ENCODE results near the gene CNOT6. TPM values are rescaled to one million over a fixed set of nuclear protein-coding genes. Genes with fewer than 3 reads are reported as not detected.

The CNOT6 gene
- total and polyA plus RNA-seq, 10 of the 15 experiments (the other 5 are each of a cell fraction or from before 2014, with no cell fraction given): 3.8 to 22.1 (median 12.1) TPM

GRCh38 chr5:180600554-180601041 is 106.4 kb downstream of the CNOT6 start:
- ChIA-PET CTCF (no interaction called here), RAD21 (ENCODE audit: unreplicated experiment) (no interaction called here), SMC1A (ENCODE audit: uncharacterized antibody, unreplicated experiment) (no interaction called here), POLR2A (no interaction called here)
- H3K36me3 ChIP-seq (ENCODE audit: control insufficient read depth in 2 of 2, insufficient read depth in 2 of 2, low read length in 1 of 2): no peaks in the 10 kb centered on the region
- in situ Hi-C loops (cut with MboI): no loop called here
- H3K4me3 ChIP-seq: no peak overlapping the region
- H3K4me1 ChIP-seq (ENCODE audit: control insufficient read depth, insufficient read depth, low read length): no peaks in the 10 kb centered on the region
- no TSS peak for BruUV-seq (replicated peaks)
- no peaks in the 10 kb centered on the region; the same call in 1 of the 2 replicates for H4K20me1 ChIP-seq (ENCODE audit: control insufficient read depth, insufficient read depth)
- ATAC-seq (no peak), FAIRE-seq (no peak), DNase-seq (ENCODE audit: low read depth, low spot score) (no peak)
- H3K9ac ChIP-seq (ENCODE audit: control insufficient read depth, insufficient read depth, low read length): no peak overlapping the region
- no peaks in the 10 kb centered on the region for H3K79me2 ChIP-seq (ENCODE audit: control insufficient read depth, insufficient read depth, low read length)
- no peaks in the 10 kb centered on the region for H3K9me3 ChIP-seq (replicated peaks; ENCODE audit: control insufficient read depth, insufficient read depth, low read length)
- H2AFZ ChIP-seq (ENCODE audit: control insufficient read depth, low read depth, low read length): no peak overlapping the region
- intact Hi-C loops (cut with micrococcal nuclease; ENCODE audit: unreplicated experiment): loop anchor here (10.0 kb wide), 1 partner anchor 476 kb away; no protein-coding TSS in a partner anchor
- H3K27me3 ChIP-seq (replicated peaks in 1 of 2; ENCODE audit: control insufficient read depth in 2 of 2, insufficient read depth in 2 of 2, low read length in 1 of 2): no peaks in the 10 kb centered on the region
- no peak overlapping the region for H3K4me2 ChIP-seq (ENCODE audit: control insufficient read depth, insufficient read depth)
- no peak overlapping the region for H3K27ac ChIP-seq (ENCODE audit: control insufficient read depth, insufficient read depth)
- 62% methylated on average over 12 of the region's 12 CpGs for WGBS (ENCODE audit: insufficient coverage, insufficient replicate concordance, low lambda C conversion rate, missing lambda C conversion rate)
- TF ChIP-seq CEBPB (IDR thresholded peaks at IDR 0.05; ENCODE audit: borderline replicate concordance in 1 of 2, low read depth in 2 of 2, low read length in 2 of 2) (no peak), SUZ12 (IDR thresholded peaks at IDR 0.05; ENCODE audit: unreplicated experiment) (no peak), ZNF274 (IDR thresholded peaks at IDR 0.05; ENCODE audit: insufficient read depth, insufficient read length) (no peak), MYC (IDR thresholded peaks at IDR 0.05; ENCODE audit: insufficient read depth, insufficient read length, insufficient replicate concordance, low read length, severe bottlenecking) (no peak), ETV6 (conservative IDR thresholded peaks at IDR 0.05 in 1 of 2, IDR thresholded peaks at IDR 0.05 in 1 of 2; ENCODE audit: borderline replicate concordance in 1 of 2, low read depth in 1 of 2) (no peak), SMAD5 (IDR thresholded peaks at IDR 0.05; ENCODE audit: low read depth) (no peak), EGR1 (IDR thresholded peaks at IDR 0.05; ENCODE audit: borderline replicate concordance in 1 of 2, low read depth in 2 of 2, low read length in 2 of 2) (no peak), WRNIP1 (IDR thresholded peaks at IDR 0.05; ENCODE audit: borderline replicate concordance, low read depth, low read length) (no peak), ATF7 (IDR thresholded peaks at IDR 0.05; ENCODE audit: low read depth) (no peak), IRF4 (IDR thresholded peaks at IDR 0.05; ENCODE audit: low read depth, low read length) (no peak), NFYB (IDR thresholded peaks at IDR 0.05; ENCODE audit: insufficient read depth, low read depth, low read length) (no peak), ELK1 (IDR thresholded peaks at IDR 0.05; ENCODE audit: low read depth, low read length) (no peak), ZNF622 (IDR thresholded peaks at IDR 0.05) (no peak), STAT1 (conservative IDR thresholded peaks at IDR 0.05) (no peak)
- TF ChIP-seq, protein P1, sequence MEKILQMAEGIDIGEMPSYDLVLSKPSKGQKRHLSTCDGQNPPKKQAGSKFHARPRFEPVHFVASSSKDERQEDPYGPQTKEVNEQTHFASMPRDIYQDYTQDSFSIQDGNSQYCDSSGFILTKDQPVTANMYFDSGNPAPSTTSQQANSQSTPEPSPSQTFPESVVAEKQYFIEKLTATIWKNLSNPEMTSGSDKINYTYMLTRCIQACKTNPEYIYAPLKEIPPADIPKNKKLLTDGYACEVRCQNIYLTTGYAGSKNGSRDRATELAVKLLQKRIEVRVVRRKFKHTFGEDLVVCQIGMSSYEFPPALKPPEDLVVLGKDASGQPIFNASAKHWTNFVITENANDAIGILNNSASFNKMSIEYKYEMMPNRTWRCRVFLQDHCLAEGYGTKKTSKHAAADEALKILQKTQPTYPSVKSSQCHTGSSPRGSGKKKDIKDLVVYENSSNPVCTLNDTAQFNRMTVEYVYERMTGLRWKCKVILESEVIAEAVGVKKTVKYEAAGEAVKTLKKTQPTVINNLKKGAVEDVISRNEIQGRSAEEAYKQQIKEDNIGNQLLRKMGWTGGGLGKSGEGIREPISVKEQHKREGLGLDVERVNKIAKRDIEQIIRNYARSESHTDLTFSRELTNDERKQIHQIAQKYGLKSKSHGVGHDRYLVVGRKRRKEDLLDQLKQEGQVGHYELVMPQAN (conservative IDR thresholded peaks at IDR 0.05): no peak
- TF ChIP-seq, protein P2, sequence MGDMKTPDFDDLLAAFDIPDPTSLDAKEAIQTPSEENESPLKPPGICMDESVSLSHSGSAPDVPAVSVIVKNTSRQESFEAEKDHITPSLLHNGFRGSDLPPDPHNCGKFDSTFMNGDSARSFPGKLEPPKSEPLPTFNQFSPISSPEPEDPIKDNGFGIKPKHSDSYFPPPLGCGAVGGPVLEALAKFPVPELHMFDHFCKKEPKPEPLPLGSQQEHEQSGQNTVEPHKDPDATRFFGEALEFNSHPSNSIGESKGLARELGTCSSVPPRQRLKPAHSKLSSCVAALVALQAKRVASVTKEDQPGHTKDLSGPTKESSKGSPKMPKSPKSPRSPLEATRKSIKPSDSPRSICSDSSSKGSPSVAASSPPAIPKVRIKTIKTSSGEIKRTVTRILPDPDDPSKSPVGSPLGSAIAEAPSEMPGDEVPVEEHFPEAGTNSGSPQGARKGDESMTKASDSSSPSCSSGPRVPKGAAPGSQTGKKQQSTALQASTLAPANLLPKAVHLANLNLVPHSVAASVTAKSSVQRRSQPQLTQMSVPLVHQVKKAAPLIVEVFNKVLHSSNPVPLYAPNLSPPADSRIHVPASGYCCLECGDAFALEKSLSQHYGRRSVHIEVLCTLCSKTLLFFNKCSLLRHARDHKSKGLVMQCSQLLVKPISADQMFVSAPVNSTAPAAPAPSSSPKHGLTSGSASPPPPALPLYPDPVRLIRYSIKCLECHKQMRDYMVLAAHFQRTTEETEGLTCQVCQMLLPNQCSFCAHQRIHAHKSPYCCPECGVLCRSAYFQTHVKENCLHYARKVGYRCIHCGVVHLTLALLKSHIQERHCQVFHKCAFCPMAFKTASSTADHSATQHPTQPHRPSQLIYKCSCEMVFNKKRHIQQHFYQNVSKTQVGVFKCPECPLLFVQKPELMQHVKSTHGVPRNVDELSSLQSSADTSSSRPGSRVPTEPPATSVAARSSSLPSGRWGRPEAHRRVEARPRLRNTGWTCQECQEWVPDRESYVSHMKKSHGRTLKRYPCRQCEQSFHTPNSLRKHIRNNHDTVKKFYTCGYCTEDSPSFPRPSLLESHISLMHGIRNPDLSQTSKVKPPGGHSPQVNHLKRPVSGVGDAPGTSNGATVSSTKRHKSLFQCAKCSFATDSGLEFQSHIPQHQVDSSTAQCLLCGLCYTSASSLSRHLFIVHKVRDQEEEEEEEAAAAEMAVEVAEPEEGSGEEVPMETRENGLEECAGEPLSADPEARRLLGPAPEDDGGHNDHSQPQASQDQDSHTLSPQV (IDR thresholded peaks at IDR 0.05): no peak

Data from GM12878 (cell line).